H9 (cell line): ENCODE measurements around the gene LRRC8E. TPM values are rescaled to one million over a fixed set of nuclear protein-coding genes. Genes with fewer than 3 reads are reported as not detected.

Experiments used
- DNase-seq: peaks from one replicate; pipeline ENCODE4 v3.0.0-alpha.2; 2017
- H2AFZ ChIP-seq: one replicate; pipeline ENCODE4 v1.6.1; 2013; ENCODE audit warnings: mild to moderate bottlenecking, low read length, control low read depth, moderate library complexity
- H2AK5ac ChIP-seq: 2 replicates; pipeline ENCODE4 v1.6.1; 2013; ENCODE audit warnings: low read length, control low read depth, mixed read lengths; ENCODE audit not compliant: insufficient read length
- H2BK120ac ChIP-seq: one replicate; pipeline ENCODE4 v1.6.1; 2013; ENCODE audit warnings: low read depth, mild to moderate bottlenecking, low read length, control low read depth, inconsistent platforms; ENCODE audit not compliant: poor library complexity, severe bottlenecking
- H2BK12ac ChIP-seq: 2 replicates; pipeline ENCODE4 v1.6.1; 2013; ENCODE audit warnings: low read length, control low read depth, mixed read lengths, low read depth; ENCODE audit not compliant: insufficient read length
- H2BK15ac ChIP-seq: 2 replicates; pipeline ENCODE4 v1.6.1; 2013; ENCODE audit warnings: low read depth, low read length, control low read depth
- H2BK20ac ChIP-seq: one replicate; pipeline ENCODE4 v1.6.1; 2013; ENCODE audit warnings: low read depth, mild to moderate bottlenecking, low read length, control low read depth, inconsistent platforms; ENCODE audit not compliant: poor library complexity, severe bottlenecking
- H2BK5ac ChIP-seq: 2 replicates; pipeline ENCODE4 v1.6.1; 2013; ENCODE audit warnings: low read length, control low read depth, mixed read lengths; ENCODE audit not compliant: insufficient read length
- H3K14ac ChIP-seq: 2 replicates; pipeline ENCODE4 v1.6.1; 2013; ENCODE audit warnings: low read length, control low read depth; ENCODE audit not compliant: insufficient read depth
- H3K18ac ChIP-seq: 2 replicates; pipeline ENCODE4 v1.6.1; 2013; ENCODE audit warnings: low read depth, mild to moderate bottlenecking, mixed read lengths, low read length, control low read depth; ENCODE audit not compliant: insufficient read length
- H3K23ac ChIP-seq: 2 replicates; pipeline ENCODE4 v1.6.1; 2013; ENCODE audit warnings: low read length, control low read depth, mixed read lengths, low read depth; ENCODE audit not compliant: insufficient read length
- H3K23me2 ChIP-seq: 2 replicates; pipeline ENCODE4 v1.6.1; 2013; ENCODE audit warnings: low read depth, mild to moderate bottlenecking, mixed read lengths, low read length, control low read depth; ENCODE audit not compliant: insufficient read length, poor library complexity, severe bottlenecking
- H3K27ac ChIP-seq: 2 replicates; pipeline ENCODE4 v1.5.1; 2013; ENCODE audit warnings: low read length, control low read depth, mixed read lengths, low read depth; ENCODE audit not compliant: insufficient read length
- H3K27me3 ChIP-seq: 2 replicates; pipeline ENCODE4 v1.6.1; 2013; ENCODE audit warnings: low read length, control low read depth, inconsistent platforms; ENCODE audit not compliant: insufficient read depth
- H3K4ac ChIP-seq: 2 replicates; pipeline ENCODE4 v1.6.1; 2013; ENCODE audit warnings: low read depth, mild to moderate bottlenecking, control low read depth, inconsistent platforms, low read length, moderate library complexity
- H3K4me1 ChIP-seq: 2 replicates; pipeline ENCODE4 v1.6.1; 2013; ENCODE audit warnings: low read length, control low read depth, inconsistent platforms; ENCODE audit not compliant: insufficient read depth
- H3K4me2 ChIP-seq: 2 replicates; pipeline ENCODE4 v1.6.1; 2013; ENCODE audit warnings: low read length, control low read depth, mixed read lengths; ENCODE audit not compliant: insufficient read length, insufficient read depth
- H3K56ac ChIP-seq: 2 replicates; pipeline ENCODE4 v1.6.1; 2013; ENCODE audit warnings: low read depth, mild to moderate bottlenecking, mixed read lengths, low read length, control low read depth; ENCODE audit not compliant: insufficient read length
- H3K79me1 ChIP-seq: 2 replicates; pipeline ENCODE4 v1.6.1; 2013; ENCODE audit warnings: low read depth, mild to moderate bottlenecking, moderate library complexity, low read length, control low read depth, inconsistent platforms; ENCODE audit not compliant: insufficient read depth, poor library complexity, severe bottlenecking
- H3K79me2 ChIP-seq: 2 replicates; pipeline ENCODE4 v1.6.1; 2013; ENCODE audit warnings: low read length, control low read depth, inconsistent platforms; ENCODE audit not compliant: insufficient read depth
- H3K9ac ChIP-seq: 2 replicates; pipeline ENCODE4 v1.6.1; 2013; ENCODE audit warnings: low read length, control low read depth, mixed read lengths; ENCODE audit not compliant: insufficient read length; ENCODE audit errors: extremely low read depth
- H3K9me3 ChIP-seq: one replicate; pipeline ENCODE4 v1.6.1; 2013; ENCODE audit warnings: low read depth, low read length, inconsistent platforms; ENCODE audit not compliant: control insufficient read depth
- H3T11ph ChIP-seq: one replicate; pipeline ENCODE4 v1.6.1; 2013; ENCODE audit warnings: mild to moderate bottlenecking, low read length, control low read depth, inconsistent platforms
- H4K20me1 ChIP-seq: one replicate; pipeline ENCODE4 v1.6.1; 2013; ENCODE audit not compliant: control insufficient read depth, insufficient read length, insufficient read depth
- H4K5ac ChIP-seq: 2 replicates; pipeline ENCODE4 v1.6.1; 2013; ENCODE audit warnings: low read depth, mild to moderate bottlenecking, mixed read lengths, low read length, control low read depth; ENCODE audit not compliant: insufficient read length
- H4K8ac ChIP-seq: replicated peaks from 2 replicates; pipeline ENCODE4 v1.6.1; 2013; ENCODE audit warnings: low read length, control low read depth, mixed read lengths, low read depth; ENCODE audit not compliant: insufficient read length
- H4K91ac ChIP-seq: 2 replicates; pipeline ENCODE4 v1.6.1; 2013; ENCODE audit warnings: low read depth, mild to moderate bottlenecking, moderate library complexity, mixed read lengths, low read length, control low read depth; ENCODE audit not compliant: insufficient read length
- H3K27ac Mint-ChIP-seq, 3 experiments: 2 replicates in 2 of 3; 3 replicates in 1 of 3; pipeline ENCODE4 v1.8.0; 2020 to 2021; ENCODE audit warnings: mixed read lengths in 3 of 3, mild to moderate bottlenecking in 1 of 3, moderate library complexity in 1 of 3
- H3K27me3 Mint-ChIP-seq: 2 replicates; pipeline ENCODE4 v1.8.0; 2021; ENCODE audit warnings: low read depth, mild to moderate bottlenecking, moderate library complexity, mixed read lengths
- H3K36me3 Mint-ChIP-seq, 3 experiments: 2 replicates in 2 of 3; 3 replicates in 1 of 3; pipeline ENCODE4 v1.8.0; 2020 to 2021; ENCODE audit warnings: low read depth in 3 of 3, mixed read lengths in 3 of 3; ENCODE audit not compliant: insufficient read depth in 1 of 3
- H3K4me1 Mint-ChIP-seq, 2 experiments: 2 replicates each; pipeline ENCODE4 v1.8.0; 2020; ENCODE audit warnings: mixed read lengths in 2 of 2
- H3K4me3 Mint-ChIP-seq, 2 experiments: 2 replicates in 1 of 2; 3 replicates in 1 of 2; pipeline ENCODE4 v1.8.0; 2020 to 2021; ENCODE audit warnings: mild to moderate bottlenecking in 2 of 2, mixed read lengths in 2 of 2, moderate library complexity in 1 of 2
- H3K9me3 Mint-ChIP-seq, 2 experiments: 2 replicates in 1 of 2; 3 replicates in 1 of 2; pipeline ENCODE4 v1.8.0; 2020; ENCODE audit warnings: mild to moderate bottlenecking in 2 of 2, mixed read lengths in 2 of 2, moderate library complexity in 1 of 2
- WGBS: extraction: QIAGEN DNeasy Blood & Tissue Kit; methylation state at CpG from one replicate; pipeline ENCODE4 v1.1.7; 2013; ENCODE audit warnings: missing lambda C conversion rate, low lambda C conversion rate, mixed read lengths; ENCODE audit not compliant: insufficient read length; ENCODE audit errors: extremely low coverage; 5-methylcytosine and 5-hydroxymethylcytosine counted together
- total RNA-seq: library from RNA; stranded (reverse); gene quantifications from 2 replicates; pipeline ENCODE4 v1.2.1, GENCODE V29; 2021
- TF ChIP-seq, protein P1 (sequence below): fragments of 200-600 bp; sonication (generic); conservative IDR thresholded peaks from 3 replicates; pipeline ENCODE4 v1.8.0; 2021; ENCODE audit warnings: antibody characterized with exemption, mild to moderate bottlenecking

LRRC8E gene
- total RNA-seq, 1 experiment from 2014 or later: 4.8 TPM

DNA sequence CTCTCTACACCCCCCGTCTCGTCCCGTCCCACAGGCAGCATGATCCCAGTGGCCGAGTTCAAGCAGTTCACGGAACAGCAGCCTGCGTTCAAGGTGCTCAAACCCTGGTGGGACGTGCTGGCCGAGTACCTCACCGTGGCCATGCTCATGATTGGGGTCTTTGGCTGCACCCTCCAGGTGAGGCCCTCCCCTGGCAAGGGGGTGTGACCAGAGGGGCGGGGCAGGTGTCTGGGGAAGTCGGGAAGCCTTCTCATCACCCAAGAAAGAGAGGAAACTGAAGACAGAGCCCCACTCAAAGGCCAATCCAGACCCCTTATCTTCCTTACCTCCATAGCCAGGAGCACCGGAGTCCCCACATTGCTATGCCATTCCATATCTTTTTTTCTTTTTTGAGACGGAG is 7.3 kb downstream of the LRRC8E start:
- no peak for DNase-seq
- H3K9me3 ChIP-seq: no peaks in the 10 kb centered on the region
- Mint-ChIP-seq H3K9me3 (no peaks in the 10 kb centered on the region), H3K36me3 (peaks cover 7 to 13% (median 11%) of the 10 kb centered on the region in 3 experiments; a peak in 6 of 7 replicates), H3K27ac (no peak overlapping the region), H3K4me3 (no peak overlapping the region), H3K4me1 (peaks cover 0 to 6% of the 10 kb centered on the region in 2 experiments; a peak in 2 of 4 replicates), H3K27me3 (peaks cover 2% of the 10 kb centered on the region)
- H4K91ac ChIP-seq: no peak overlapping the region
- no peak overlapping the region for H2AFZ ChIP-seq
- H3K27me3 ChIP-seq: no peaks in the 10 kb centered on the region
- H2BK15ac ChIP-seq: no peak overlapping the region
- no peak overlapping the region for H3K27ac ChIP-seq
- H3K4me1 ChIP-seq: no peaks in the 10 kb centered on the region
- TF ChIP-seq, protein P1, sequence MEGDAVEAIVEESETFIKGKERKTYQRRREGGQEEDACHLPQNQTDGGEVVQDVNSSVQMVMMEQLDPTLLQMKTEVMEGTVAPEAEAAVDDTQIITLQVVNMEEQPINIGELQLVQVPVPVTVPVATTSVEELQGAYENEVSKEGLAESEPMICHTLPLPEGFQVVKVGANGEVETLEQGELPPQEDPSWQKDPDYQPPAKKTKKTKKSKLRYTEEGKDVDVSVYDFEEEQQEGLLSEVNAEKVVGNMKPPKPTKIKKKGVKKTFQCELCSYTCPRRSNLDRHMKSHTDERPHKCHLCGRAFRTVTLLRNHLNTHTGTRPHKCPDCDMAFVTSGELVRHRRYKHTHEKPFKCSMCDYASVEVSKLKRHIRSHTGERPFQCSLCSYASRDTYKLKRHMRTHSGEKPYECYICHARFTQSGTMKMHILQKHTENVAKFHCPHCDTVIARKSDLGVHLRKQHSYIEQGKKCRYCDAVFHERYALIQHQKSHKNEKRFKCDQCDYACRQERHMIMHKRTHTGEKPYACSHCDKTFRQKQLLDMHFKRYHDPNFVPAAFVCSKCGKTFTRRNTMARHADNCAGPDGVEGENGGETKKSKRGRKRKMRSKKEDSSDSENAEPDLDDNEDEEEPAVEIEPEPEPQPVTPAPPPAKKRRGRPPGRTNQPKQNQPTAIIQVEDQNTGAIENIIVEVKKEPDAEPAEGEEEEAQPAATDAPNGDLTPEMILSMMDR: no peak
- no peak overlapping the region for H3K9ac ChIP-seq
- no peak overlapping the region for H2BK5ac ChIP-seq
- no peak overlapping the region for H3T11ph ChIP-seq
- H2BK20ac ChIP-seq: no peak overlapping the region
- H2AK5ac ChIP-seq: no peak overlapping the region
- no peak overlapping the region for H3K18ac ChIP-seq
- no peak overlapping the region for H4K8ac ChIP-seq
- H3K23ac ChIP-seq: no peak overlapping the region
- no peaks in the 10 kb centered on the region for H4K20me1 ChIP-seq
- H3K4ac ChIP-seq: no peak overlapping the region
- H3K79me2 ChIP-seq: no peaks in the 10 kb centered on the region; the same call in 1 of the 2 replicates
- no peak overlapping the region for H4K5ac ChIP-seq
- H3K23me2 ChIP-seq: no peaks in the 10 kb centered on the region
- H3K14ac ChIP-seq: no peak overlapping the region
- no peaks in the 10 kb centered on the region for H3K79me1 ChIP-seq
- no peak overlapping the region for H3K4me2 ChIP-seq
- no peak overlapping the region for H2BK120ac ChIP-seq
- H3K56ac ChIP-seq: no peak overlapping the region
- no peak overlapping the region for H2BK12ac ChIP-seq
- no CpG with 5 or more reads among the region's 13 CpGs for WGBS
